Activated gamma-delta T cell (primary cell): ENCODE measurements around the gene XKR8.

ENCODE experiments used
- DNase-seq: peaks from one replicate; lab custom pipeline; 2025; lab: John Stamatoyannopoulos, UW
- total RNA-seq, 2 donors: gene quantifications; one replicate each; lab custom pipeline; 2026; lab: John Stamatoyannopoulos, UW

Gene XKR8
- 18.4 to 20.8 reads per million in 2 donors for total RNA-seq

- peak; percentile 72 for DNase-seq
Observed at GRCh38 chr1:27959792-27960603, at the start of gene XKR8. Gene XKR8, plus strand, starts transcription at chr1:27959973. Its CDS starts 97 bp downstream, at chr1:27960070.

- DNase-seq, result no peak
Observed at GRCh38 chr1:27912429-27912828, 47.3 kb upstream of the XKR8 start.

- DNase-seq, result no peak
Observed at GRCh38 chr1:27915082-27915575, 44.6 kb upstream of the XKR8 start.

DNA sequence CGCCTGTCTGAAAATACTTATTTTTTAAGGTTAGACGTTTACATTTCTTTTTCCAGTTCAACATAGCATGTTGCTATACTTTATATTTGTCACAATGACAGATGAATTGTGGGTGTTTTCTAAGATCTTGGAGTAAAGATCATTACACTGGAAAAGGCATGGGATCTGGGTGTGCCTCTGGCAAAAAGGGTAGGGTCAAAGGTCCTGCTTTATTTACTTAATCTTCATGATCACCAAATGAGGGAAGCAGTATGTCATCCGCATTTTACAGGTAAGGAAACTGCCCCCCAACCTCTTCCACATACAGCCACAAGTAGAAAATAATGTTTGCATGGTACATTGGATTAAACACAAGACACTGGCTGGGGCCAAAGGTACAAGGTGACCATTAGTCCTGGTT is 37.5 kb upstream of the XKR8 start:
- no peak for DNase-seq

GRCh38 chr1:27928216-27928954 is 31.4 kb upstream of the XKR8 start:
- DNase-seq, result no peak

DNA sequence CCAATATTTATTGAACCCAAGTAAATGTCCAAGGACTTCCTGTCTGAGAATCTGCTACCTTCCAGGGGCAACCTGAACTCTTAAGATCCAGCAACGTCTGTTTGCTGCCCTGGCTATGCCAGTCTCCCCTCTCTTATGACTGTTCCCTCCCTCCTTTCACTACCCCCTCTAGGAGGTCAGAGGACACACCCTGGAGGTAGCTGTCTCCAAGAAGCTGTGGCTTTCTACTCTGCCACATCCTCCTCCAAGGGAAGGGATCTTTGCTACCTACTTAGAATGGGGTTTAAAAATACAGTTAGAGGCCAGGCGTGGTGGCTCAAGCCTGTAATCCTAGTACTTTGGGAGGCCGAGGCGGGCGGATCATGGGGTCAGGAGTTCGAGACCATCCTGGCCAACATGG is 28.6 kb upstream of the XKR8 start:
- no peak for DNase-seq

DNA sequence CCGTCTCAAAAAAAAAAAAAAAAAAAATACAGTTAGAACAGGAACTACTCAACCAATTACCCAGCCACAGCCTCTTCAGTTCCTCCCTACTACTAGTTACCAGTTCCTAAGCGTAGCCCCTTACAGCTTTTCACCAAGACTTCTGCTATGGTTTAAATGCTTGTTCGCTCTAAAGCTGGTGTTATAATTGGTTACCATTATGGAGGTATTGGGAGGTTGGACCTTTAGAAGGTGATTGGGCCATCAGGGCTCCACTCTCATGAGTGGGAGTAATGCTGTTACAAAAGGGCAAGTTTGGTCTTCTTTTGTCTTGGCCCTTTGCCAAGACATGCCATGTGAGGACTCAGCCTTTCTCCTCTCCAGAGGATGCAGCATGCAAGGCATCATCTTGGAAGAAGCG is 28.0 kb upstream of the XKR8 start:
- no peak for DNase-seq

- DNase-seq, result no peak
Observed at GRCh38 chr1:27934818-27935549, 24.8 kb upstream of the XKR8 start, which contains the start of gene SMPDL3B. Gene SMPDL3B, plus strand, starts transcription at chr1:27935000. Its CDS starts 184 bp downstream, at chr1:27935184.

GRCh38 chr1:27935721-27936120 is 24.1 kb upstream of the XKR8 start:
- no peak for DNase-seq

DNA sequence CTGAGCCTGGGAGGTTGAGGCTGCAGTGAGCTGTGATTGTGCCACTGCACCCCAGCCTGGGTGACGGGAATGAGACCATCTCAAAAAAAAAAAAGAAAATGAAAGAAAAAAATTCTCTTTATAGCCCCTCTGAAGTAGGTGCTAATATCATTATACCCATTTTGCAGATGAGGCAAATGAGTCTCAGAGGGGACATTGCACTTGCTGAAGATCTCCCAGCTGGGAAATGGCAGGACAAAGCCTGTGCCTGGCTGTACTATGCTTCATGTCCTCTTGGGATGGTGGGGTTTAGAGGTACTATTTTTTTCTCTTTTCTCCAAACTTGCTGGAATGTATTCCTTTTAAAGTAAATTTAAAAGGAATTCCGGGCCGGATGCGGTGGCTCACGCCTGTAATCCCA is 23.4 kb upstream of the XKR8 start:
- DNase-seq, result no peak

GRCh38 chr1:27937524-27937836 is 22.3 kb upstream of the XKR8 start:
- no peak for DNase-seq

DNA sequence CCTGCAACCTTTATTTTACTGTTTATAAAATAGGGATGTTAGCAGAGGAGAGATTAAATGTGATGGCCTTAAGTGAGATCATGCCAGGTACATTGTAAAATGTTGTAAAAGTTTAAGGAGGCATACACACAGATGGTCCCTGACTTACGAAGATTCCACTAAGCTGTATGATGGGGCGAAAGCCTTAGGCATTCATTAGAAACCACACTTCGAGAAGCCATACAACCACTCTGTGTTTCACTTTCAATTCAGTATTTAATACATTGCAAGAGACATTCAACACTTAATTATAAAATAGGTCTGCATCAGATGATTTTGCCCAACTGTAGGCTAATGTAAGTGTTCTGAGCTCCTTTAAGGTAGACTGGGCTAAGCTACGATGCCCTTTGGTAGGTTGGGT is 21.3 kb upstream of the XKR8 start:
- no peak for DNase-seq

- DNase-seq, result no peak
Observed at GRCh38 chr1:27940297-27940696, 19.5 kb upstream of the XKR8 start.

GRCh38 chr1:27940870-27941560 is 18.8 kb upstream of the XKR8 start:
- no peak for DNase-seq

- DNase-seq, result no peak
Observed at GRCh38 chr1:27941671-27942540, 17.9 kb upstream of the XKR8 start.

GRCh38 chr1:27945020-27945419 is 14.8 kb upstream of the XKR8 start:
- DNase-seq, result no peak

GRCh38 chr1:27949027-27949426 is 10.7 kb upstream of the XKR8 start:
- no peak for DNase-seq

DNA sequence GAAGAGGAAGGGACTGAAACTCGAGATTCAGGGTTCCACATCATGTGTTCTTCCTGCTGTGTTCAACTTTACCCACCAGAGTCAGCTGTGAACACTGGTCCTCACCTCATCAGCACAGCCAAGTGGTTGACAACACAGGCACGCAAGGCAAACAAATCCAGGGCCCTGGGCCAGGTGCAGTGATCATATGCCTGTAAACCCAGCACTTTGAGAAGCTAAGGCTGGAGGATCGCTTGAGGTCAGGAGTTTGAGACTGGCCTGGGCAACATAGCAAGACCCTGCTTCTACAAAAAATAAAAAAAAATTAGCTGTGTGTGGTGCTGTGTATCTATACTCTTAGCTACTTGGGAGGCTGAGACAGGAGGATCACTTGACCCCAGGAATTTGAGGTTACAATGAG is 8.4 kb upstream of the XKR8 start:
- no peak for DNase-seq

- no peak for DNase-seq
Observed at GRCh38 chr1:27952147-27952546, 7.6 kb upstream of the XKR8 start.

- DNase-seq, result no peak
Observed at GRCh38 chr1:27954186-27954585, 5.6 kb upstream of the XKR8 start.

GRCh38 chr1:27955076-27955475 is 4.7 kb upstream of the XKR8 start:
- DNase-seq, result no peak
